ENCODE results near the gene HIRIP3. TPM values are rescaled to one million over a fixed set of nuclear protein-coding genes. Genes with fewer than 3 reads are reported as not detected.

The HIRIP3 gene
- polyA plus RNA-seq, 1 of the 3 experiments (the other 2 are of a cell fraction) = 18.9 TPM

DNA sequence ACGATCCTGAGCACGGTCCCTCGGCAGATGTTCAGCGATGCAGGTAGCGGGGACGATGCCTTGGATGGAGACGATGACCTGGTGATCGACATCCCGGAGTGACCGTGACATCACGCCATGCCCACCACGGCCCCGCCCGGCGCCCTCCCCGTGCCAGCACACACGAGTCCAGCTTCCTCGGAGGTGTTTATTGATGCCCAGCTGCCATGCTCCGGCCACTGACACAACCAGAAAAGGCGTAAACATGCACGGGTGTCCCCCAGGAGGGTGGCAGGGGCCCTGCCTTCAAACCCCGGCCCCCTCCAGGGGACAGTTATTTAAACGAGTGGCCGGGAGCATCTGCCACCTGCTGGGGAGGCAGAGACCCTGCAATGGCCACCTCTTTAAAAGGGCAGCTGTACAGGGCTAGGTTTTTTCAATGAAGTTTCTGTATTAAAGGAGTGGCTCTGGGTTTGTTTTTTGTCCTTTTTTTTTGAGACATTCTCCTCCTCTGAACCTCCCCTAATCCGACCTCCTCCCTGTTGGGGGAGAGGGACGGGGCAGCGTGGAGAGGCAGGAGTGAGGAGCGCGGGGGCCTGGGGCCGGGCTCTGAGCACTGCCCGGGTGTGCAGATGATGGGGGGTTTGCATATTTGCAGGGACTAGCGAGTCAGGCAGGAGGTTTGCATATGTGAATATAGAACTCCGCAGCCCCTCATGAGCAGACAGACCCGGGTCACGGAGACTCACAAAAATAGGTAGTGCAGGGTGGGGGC, 10.1 kb upstream of the HIRIP3 start:
- Histone ChIP-seq H3K36me3 (replicated peaks in 1 of 2; ENCODE audit: control insufficient read depth in 1 of 2, insufficient read depth in 2 of 2, low read length in 1 of 2) (peaks cover 0 to 14% of the 10 kb centered on the region in 2 experiments), H3K9ac (no peak overlapping the region), H3K4me1 (ENCODE audit: control insufficient read depth in 1 of 2, insufficient read depth in 2 of 2, low read depth in 1 of 2, low read length in 1 of 2) (peaks cover 0 to 1% of the 10 kb centered on the region in 2 experiments; a peak in 1 of 4 replicates), H3K9me2 (no peaks in the 10 kb centered on the region), H2AFZ (ENCODE audit: low read depth) (no peak overlapping the region), H3K9me3 (no peaks in the 10 kb centered on the region), H3K27ac (ENCODE audit: low read depth in 2 of 2, low read length in 1 of 2) (no peak overlapping the region; a peak in 1 of 4 replicates), H3F3A (replicated peaks; ENCODE audit: insufficient read depth) (no peaks in the 10 kb centered on the region), H3K79me2 (ENCODE audit: insufficient read depth) (no peaks in the 10 kb centered on the region), H4K20me1 (ENCODE audit: insufficient read depth) (no peaks in the 10 kb centered on the region), H3K27me3 (ENCODE audit: insufficient read depth) (no peaks in the 10 kb centered on the region), H3K4me2 (no peak overlapping the region), H3K4me3 (ENCODE audit: low read depth in 2 of 2, low read length in 1 of 2) (no peak overlapping the region; a peak in 1 of 4 replicates)
- peak; percentile 91 for DNase-seq
- WGBS (ENCODE audit: low lambda C conversion rate) = 73% methylated on average over 20 of the region's 35 CpGs
- TF ChIP-seq SMC3 (IDR thresholded peaks at IDR 0.05; ENCODE audit: low read depth, low read length) = peak; percentile 69
- TF ChIP-seq RAD21 (IDR thresholded peaks at IDR 0.05; ENCODE audit: low read length) = peak; percentile 59
- peak; percentile 38; the same call in 1 of the 2 replicates for TF ChIP-seq YY1 (IDR thresholded peaks at IDR 0.05; ENCODE audit: low read depth)
- TF ChIP-seq, protein P1, sequence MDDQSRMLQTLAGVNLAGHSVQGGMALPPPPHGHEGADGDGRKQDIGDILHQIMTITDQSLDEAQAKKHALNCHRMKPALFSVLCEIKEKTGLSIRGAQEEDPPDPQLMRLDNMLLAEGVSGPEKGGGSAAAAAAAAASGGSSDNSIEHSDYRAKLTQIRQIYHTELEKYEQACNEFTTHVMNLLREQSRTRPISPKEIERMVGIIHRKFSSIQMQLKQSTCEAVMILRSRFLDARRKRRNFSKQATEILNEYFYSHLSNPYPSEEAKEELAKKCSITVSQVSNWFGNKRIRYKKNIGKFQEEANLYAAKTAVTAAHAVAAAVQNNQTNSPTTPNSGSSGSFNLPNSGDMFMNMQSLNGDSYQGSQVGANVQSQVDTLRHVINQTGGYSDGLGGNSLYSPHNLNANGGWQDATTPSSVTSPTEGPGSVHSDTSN (IDR thresholded peaks at IDR 0.05) = no peak
- no peak for TF ChIP-seq EZH2phosphoT487 (IDR thresholded peaks at IDR 0.05; ENCODE audit: borderline replicate concordance, low read depth)
- no peak for TF ChIP-seq FOXM1 (IDR thresholded peaks at IDR 0.05; ENCODE audit: low read depth)
- TF ChIP-seq, protein P2, sequence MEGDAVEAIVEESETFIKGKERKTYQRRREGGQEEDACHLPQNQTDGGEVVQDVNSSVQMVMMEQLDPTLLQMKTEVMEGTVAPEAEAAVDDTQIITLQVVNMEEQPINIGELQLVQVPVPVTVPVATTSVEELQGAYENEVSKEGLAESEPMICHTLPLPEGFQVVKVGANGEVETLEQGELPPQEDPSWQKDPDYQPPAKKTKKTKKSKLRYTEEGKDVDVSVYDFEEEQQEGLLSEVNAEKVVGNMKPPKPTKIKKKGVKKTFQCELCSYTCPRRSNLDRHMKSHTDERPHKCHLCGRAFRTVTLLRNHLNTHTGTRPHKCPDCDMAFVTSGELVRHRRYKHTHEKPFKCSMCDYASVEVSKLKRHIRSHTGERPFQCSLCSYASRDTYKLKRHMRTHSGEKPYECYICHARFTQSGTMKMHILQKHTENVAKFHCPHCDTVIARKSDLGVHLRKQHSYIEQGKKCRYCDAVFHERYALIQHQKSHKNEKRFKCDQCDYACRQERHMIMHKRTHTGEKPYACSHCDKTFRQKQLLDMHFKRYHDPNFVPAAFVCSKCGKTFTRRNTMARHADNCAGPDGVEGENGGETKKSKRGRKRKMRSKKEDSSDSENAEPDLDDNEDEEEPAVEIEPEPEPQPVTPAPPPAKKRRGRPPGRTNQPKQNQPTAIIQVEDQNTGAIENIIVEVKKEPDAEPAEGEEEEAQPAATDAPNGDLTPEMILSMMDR (IDR thresholded peaks at IDR 0.05) = peak; percentile 86
- ChIA-PET POLR2A (interaction anchor here (0.6 to 1.0 kb wide), 4 partner anchors 9 to 209 kb away, joined by 3 to 5 read pairs (median 3); partner anchors contain the start of gene SEZ6L2), CTCF (interaction anchor here (0.6 to 4.7 kb wide), 25 partner anchors 9 to 216 kb away, joined by 3 to 41 read pairs (median 4); partner anchors contain the start of genes INO80E, PAGR1, SEZ6L2 and TAOK2)

DNA sequence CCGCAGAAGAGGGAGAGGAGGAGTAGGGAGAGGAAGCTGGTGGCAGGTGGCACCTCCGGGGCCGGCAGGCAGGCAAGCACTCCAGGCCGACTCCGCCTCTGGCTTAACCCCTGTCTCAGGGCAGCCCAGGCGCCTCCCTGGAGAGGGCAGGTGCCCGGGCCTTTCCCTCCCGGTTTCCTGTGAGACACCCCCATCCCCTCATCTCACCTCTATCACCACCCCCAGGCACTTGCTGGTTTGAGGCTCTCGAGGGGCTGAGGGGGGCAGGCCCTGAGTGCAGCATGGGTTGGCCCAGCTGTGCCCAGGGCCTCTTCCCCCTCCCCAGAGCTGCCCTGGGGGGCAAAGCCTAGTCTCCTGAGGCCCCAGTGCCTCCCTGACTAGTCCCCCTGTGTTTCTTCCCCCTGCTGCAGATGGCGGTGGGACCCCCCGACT, 9.4 kb upstream of the HIRIP3 start:
- ChIA-PET POLR2A (interaction anchor here (0.6 kb wide), 1 partner anchor 208 kb away, joined by 5 read pairs; no protein-coding TSS in a partner anchor), CTCF (interaction anchor here (0.9 to 4.7 kb wide), 20 partner anchors 8 to 185 kb away, joined by 3 to 41 read pairs (median 4); partner anchors contain the start of genes INO80E, SEZ6L2, TAOK2 and TMEM219)
- 63% methylated on average over 4 of the region's 11 CpGs for WGBS (ENCODE audit: low lambda C conversion rate)
- Histone ChIP-seq H4K20me1 (ENCODE audit: insufficient read depth) (no peaks in the 10 kb centered on the region), H3K4me3 (ENCODE audit: low read depth in 2 of 2, low read length in 1 of 2) (no peak overlapping the region), H3K9ac (no peak overlapping the region), H3K4me2 (no peak overlapping the region), H3K79me2 (ENCODE audit: insufficient read depth) (no peaks in the 10 kb centered on the region; the same call in 1 of the 2 replicates), H3F3A (replicated peaks; ENCODE audit: insufficient read depth) (no peaks in the 10 kb centered on the region), H3K9me2 (no peaks in the 10 kb centered on the region), H3K27me3 (ENCODE audit: insufficient read depth) (no peaks in the 10 kb centered on the region), H3K9me3 (no peaks in the 10 kb centered on the region), H3K4me1 (ENCODE audit: control insufficient read depth in 1 of 2, insufficient read depth in 2 of 2, low read depth in 1 of 2, low read length in 1 of 2) (no peaks in the 10 kb centered on the region), H2AFZ (ENCODE audit: low read depth) (no peak overlapping the region), H3K27ac (ENCODE audit: low read depth in 2 of 2, low read length in 1 of 2) (no peak overlapping the region), H3K36me3 (replicated peaks in 1 of 2; ENCODE audit: control insufficient read depth in 1 of 2, insufficient read depth in 2 of 2, low read length in 1 of 2) (peaks cover 0 to 14% of the 10 kb centered on the region in 2 experiments)
- DNase-seq = peak; percentile 46
- TF ChIP-seq RXRA (IDR thresholded peaks at IDR 0.05; ENCODE audit: borderline replicate concordance, low read depth) (no peak), MEF2A (IDR thresholded peaks at IDR 0.05; ENCODE audit: borderline replicate concordance, low read depth) (no peak), TEAD4 (IDR thresholded peaks at IDR 0.05; ENCODE audit: borderline replicate concordance, insufficient read depth) (no peak), RAD21 (IDR thresholded peaks at IDR 0.05; ENCODE audit: low read length) (no peak), TCF12 (IDR thresholded peaks at IDR 0.05) (no peak), RFX5 (IDR thresholded peaks at IDR 0.05; ENCODE audit: low read length) (no peak), YY1 (IDR thresholded peaks at IDR 0.05; ENCODE audit: low read depth) (no peak), EP300 (IDR thresholded peaks at IDR 0.05; ENCODE audit: borderline replicate concordance in 1 of 2, low read depth in 1 of 2, low read length in 1 of 2) (no peak), RCOR1 (IDR thresholded peaks at IDR 0.05; ENCODE audit: low read length) (no peak), SMC3 (IDR thresholded peaks at IDR 0.05; ENCODE audit: low read depth, low read length) (no peak)
- TF ChIP-seq, protein P3, sequence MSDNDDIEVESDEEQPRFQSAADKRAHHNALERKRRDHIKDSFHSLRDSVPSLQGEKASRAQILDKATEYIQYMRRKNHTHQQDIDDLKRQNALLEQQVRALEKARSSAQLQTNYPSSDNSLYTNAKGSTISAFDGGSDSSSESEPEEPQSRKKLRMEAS (IDR thresholded peaks at IDR 0.05; ENCODE audit: low read depth) = no peak
